K562 (cell line): ENCODE results near the gene ARHGAP25. TPM values are rescaled to one million over a fixed set of nuclear protein-coding genes. Genes with fewer than 3 reads are reported as not detected.

Source experiments
- ATAC-seq: fragments of 200-7000 bp; cut with Tn5 transposase; 3 replicates; pipeline ENCODE4 v1.9.1; 2020; ENCODE audit warnings: moderate library complexity
- BruUV-seq: library from RNA; stranded (reverse); fragments of 400-500 nt; replicated peaks from 2 replicates; lab custom pipeline; 2021; lab: Mats Ljungman, UMichigan
- CTCF ChIA-PET: fragments of 300-600 bp; formaldehyde crosslinking; extraction: SDS; loops from one replicate; lab custom pipeline; 2021; ENCODE audit warnings: low intra/inter-chr PET ratio; lab: Yijun Ruan, JAX
- POLR2A ChIA-PET: fragments of 300-600, 350-650 bp; sonication (Branson Sonifier 250); formaldehyde crosslinking; extraction: SDS; loops from one replicate; lab custom pipeline; 2021; ENCODE audit warnings: antibody characterized with exemption, inconsistent platforms; lab: Yijun Ruan, JAX
- DNase-seq, 4 experiments: peaks; one replicate each; pipeline versions ENCODE4 v3.0.0 to v3.0.0-alpha.2; 2011 to 2018; ENCODE audit warnings: low spot score in 3 of 4, mixed read lengths in 3 of 4; ENCODE audit errors: extremely low read depth in 1 of 4
- FAIRE-seq: peaks from 2 replicates; lab custom pipeline; 2011; peaks lifted over from hg19 to GRCh38; lab: Jason Lieb, UNC
- H2AFZ ChIP-seq: 2 replicates; pipeline ENCODE4 v1.6.0; 2011; ENCODE audit warnings: low read depth, low read length, control low read depth, inconsistent platforms
- H3K27ac ChIP-seq: fragments of 200-600 bp; 3 replicates; pipeline ENCODE4 v1.8.0; 2011; ENCODE audit warnings: low read depth, mild to moderate bottlenecking, control low read depth, inconsistent platforms, low read length, moderate library complexity, mixed read lengths; ENCODE audit errors: extremely low read depth
- H3K27me3 ChIP-seq, 2 experiments: fragments of 300-600 bp in 1 of 2; 2 replicates in 1 of 2; 3 replicates in 1 of 2; pipeline versions ENCODE4 v1.6.0 to v1.8.0; 2011; ENCODE audit warnings: inconsistent platforms in 2 of 2, low read length in 2 of 2, mild to moderate bottlenecking in 1 of 2, mixed read lengths in 1 of 2, moderate library complexity in 1 of 2; ENCODE audit not compliant: control insufficient read depth in 2 of 2, insufficient read depth in 2 of 2
- H3K36me3 ChIP-seq: fragments of 300-600 bp; 3 replicates; pipeline ENCODE4 v1.8.0; 2011; ENCODE audit warnings: mild to moderate bottlenecking, low read length, inconsistent platforms; ENCODE audit not compliant: control insufficient read depth, insufficient read depth
- H3K4me1 ChIP-seq, 2 experiments: fragments of 200-600 bp in 1 of 2; replicated peaks in 1 of 2; 2 replicates in 1 of 2; 3 replicates in 1 of 2; pipeline versions ENCODE4 v1.5.1 to v1.8.0; 2011; ENCODE audit warnings: inconsistent platforms in 2 of 2, low read length in 2 of 2, mild to moderate bottlenecking in 1 of 2, mixed read lengths in 1 of 2, moderate library complexity in 1 of 2; ENCODE audit not compliant: control insufficient read depth in 2 of 2, insufficient read depth in 2 of 2
- H3K4me2 ChIP-seq: 2 replicates; pipeline ENCODE4 v1.6.1; 2011; ENCODE audit warnings: low read length, control low read depth, inconsistent platforms, mixed read lengths; ENCODE audit not compliant: insufficient read depth
- H3K4me3 ChIP-seq: fragments of 200-600 bp; sonication (generic), shearing (Covaris generic); 2 replicates; pipeline ENCODE4 v1.5.1; 2016; ENCODE audit warnings: control low read depth, inconsistent platforms
- H3K79me2 ChIP-seq: fragments of 200-600 bp; 3 replicates; pipeline ENCODE4 v1.8.0; 2011; ENCODE audit warnings: low read length, inconsistent platforms; ENCODE audit not compliant: control insufficient read depth, insufficient read depth
- H3K9ac ChIP-seq, 2 experiments: 2 replicates each; pipeline versions ENCODE4 v1.6.0 to v1.6.1; 2011; ENCODE audit warnings: low read depth in 2 of 2, low read length in 2 of 2, control low read depth in 1 of 2, inconsistent platforms in 1 of 2, mild to moderate bottlenecking in 1 of 2, mixed read lengths in 1 of 2; ENCODE audit not compliant: insufficient read depth in 1 of 2
- H3K9me1 ChIP-seq: one replicate; pipeline ENCODE4 v1.6.0; 2011; ENCODE audit warnings: inconsistent platforms, mild to moderate bottlenecking, low read length, moderate library complexity; ENCODE audit not compliant: control insufficient read depth, insufficient read depth
- H3K9me3 ChIP-seq: replicated peaks from 2 replicates; pipeline ENCODE4 v1.5.1; 2011; ENCODE audit warnings: low read depth, low read length, inconsistent platforms; ENCODE audit not compliant: control insufficient read depth, insufficient read depth
- H4K20me1 ChIP-seq: replicated peaks from 2 replicates; pipeline ENCODE4 v1.6.1; 2011; ENCODE audit warnings: low read length, inconsistent platforms, mixed read lengths; ENCODE audit not compliant: control insufficient read depth, insufficient read depth
- BRD4 ChIP-seq: fragments of 200-600 bp; sonication (generic); IDR thresholded peaks from 2 replicates; pipeline ENCODE4 v1.6.1; 2017; ENCODE audit warnings: inconsistent platforms
- EWSR1 ChIP-seq: fragments of 450-650 bp; IDR thresholded peaks from 2 replicates; pipeline ENCODE4 v1.6.1; 2018; ENCODE audit warnings: borderline replicate concordance, mild to moderate bottlenecking, low read depth, moderate library complexity; ENCODE audit not compliant: partially characterized antibody
- GATAD2A ChIP-seq: fragments of 450-650 bp; IDR thresholded peaks from 2 replicates; pipeline ENCODE4 v1.6.1; 2017
- PPARD ChIP-seq: fragments of 250-450 bp; sonication (Bioruptor Pico); IDR thresholded peaks from 2 replicates; pipeline ENCODE4 v1.8.0; 2022; ENCODE audit warnings: inconsistent platforms, mild to moderate bottlenecking, moderate library complexity
- WHSC1 ChIP-seq: IDR thresholded peaks from one replicate; pipeline ENCODE4 v1.6.1; 2012; ENCODE audit warnings: low read length, control low read depth, inconsistent platforms
- ZBTB1 ChIP-seq: sonication (generic); formaldehyde crosslinking; IDR thresholded peaks from 2 replicates; pipeline ENCODE4 v1.8.1; 2023; ENCODE audit warnings: missing genetic modification reagents, low read depth, mild to moderate bottlenecking, borderline replicate concordance
- ZBTB40 ChIP-seq, 2 experiments: fragments of 450-650 bp in 1 of 2; sonication (generic) in 1 of 2; formaldehyde crosslinking in 1 of 2; IDR thresholded peaks; 2 replicates each; pipeline versions ENCODE4 v1.7.1 to v1.9.0; 2016 to 2022; ENCODE audit warnings: inconsistent platforms in 1 of 2, mild to moderate bottlenecking in 1 of 2, missing genetic modification reagents in 1 of 2
- ZBTB5 ChIP-seq: fragments of 450-650 bp; IDR thresholded peaks from 2 replicates; pipeline ENCODE4 v1.6.1; 2017; ENCODE audit warnings: antibody characterized with exemption
- in situ Hi-C: fragments of 300-500 bp; cut with MboI; formaldehyde crosslinking; loops from 4 replicates; pipeline ENCODE4 v1.15.0; 2018; ENCODE audit warnings: inconsistent platforms, mixed read lengths
- intact Hi-C: fragments of 100-400 bp; cut with micrococcal nuclease; formaldehyde crosslinking; loops from 2 replicates; pipeline ENCODE4 v1.14.2; 2022
- polyA plus RNA-seq, 8 experiments: library from polyadenylated mRNA; depleted of rRNA in 4 of 8; stranded (reverse) in 5 of 8; unstranded in 3 of 8; fragments of >200 nt; fragmentation: Nextera tagmentation in 2 of 8; fragmentation: Illumina TruSeq in 1 of 8; extraction: Ambion mirVana in 2 of 8; extraction: Trizol in 1 of 8; gene quantifications; 2 replicates each; pipeline versions ENCODE4 v1.2.1 to v1.2.3, GENCODE V29; 2011 to 2014; ENCODE audit warnings: inconsistent platforms in 1 of 8, missing spikeins in 1 of 8
- total RNA-seq, 7 experiments: library from RNA; depleted of rRNA in 6 of 7; stranded (reverse); fragments of >200 nt in 6 of 7; fragmentation: Illumina TruSeq in 2 of 7; extraction: Trizol in 2 of 7; gene quantifications; 2 replicates each; pipeline versions ENCODE4 v1.2.1 to v1.2.3, GENCODE V29; 2011 to 2021; ENCODE audit warnings: low replicate concordance in 1 of 7

Gene ARHGAP25
- total and polyA plus RNA-seq, 9 of the 15 experiments (the other 6 are each of a cell fraction or from before 2014, with no cell fraction given): 4.9 to 14.8 (median 10.7) TPM

GRCh38 chr2:68817306-68817705, 82.7 kb downstream of the ARHGAP25 start:
- ATAC-seq (no peak), DNase-seq (no peak), FAIRE-seq (peak; percentile 23)
- Histone ChIP-seq H3K27ac (no peak overlapping the region), H3K4me2 (no peak overlapping the region), H4K20me1 (no peaks in the 10 kb centered on the region), H2AFZ (no peak overlapping the region), H3K36me3 (peaks cover 8% of the 10 kb centered on the region; the same call in 2 of the 3 replicates), H3K9ac (no peak overlapping the region), H3K27me3 (no peaks in the 10 kb centered on the region), H3K9me1 (no peaks in the 10 kb centered on the region), H3K79me2 (no peaks in the 10 kb centered on the region), H3K9me3 (no peaks in the 10 kb centered on the region), H3K4me3 (no peak overlapping the region), H3K4me1 (no peaks in the 10 kb centered on the region)
- no TSS peak for BruUV-seq
- POLR2A ChIA-PET: interaction anchor here (0.7 kb wide), 1 partner anchor 93 kb away, joined by 3 read pairs; no protein-coding TSS in a partner anchor
- CTCF ChIA-PET: no interaction called here
- intact Hi-C loops: no loop called here
- TF ChIP-seq ZBTB5 (no peak), EWSR1 (no peak), ZBTB1 (CRISPR knock-in tag) (no peak), WHSC1 (no peak), PPARD (CRISPR knock-in tag) (no peak), ZBTB40 (IDR thresholded peaks at IDR 0.05) (peak; percentile 69), ZBTB40 (CRISPR knock-in tag; IDR thresholded peaks at IDR 0.05) (no peak), GATAD2A (no peak), BRD4 (no peak)
- in situ Hi-C loops: no loop called here
